HG02970 (cell line): Measurements from ENCODE around the gene XPNPEP1.

Experiments
- ATAC-seq: cut with Tn5 transposase; IDR thresholded peaks from one replicate; pipeline ENCODE4 v1.9.1; 2021; ENCODE audit warnings: mild to moderate bottlenecking, moderate library complexity, moderate number of reproducible peaks; ENCODE audit not compliant: unreplicated experiment, low FRiP score

XPNPEP1 gene

GRCh38 chr10:109952526-109952925 lies 29.2 kb upstream of the XPNPEP1 start:
- ATAC-seq = no peak

GRCh38 chr10:109947111-109947920 lies 24.0 kb upstream of the XPNPEP1 start:
- ATAC-seq = no peak

- no peak for ATAC-seq
These were observed 23.4 kb upstream of the XPNPEP1 start for GRCh38 chr10:109946680-109947079.

- ATAC-seq = no peak
These were observed 22.3 kb upstream of the XPNPEP1 start for GRCh38 chr10:109945473-109946177.

GRCh38 chr10:109944613-109945012 lies 21.3 kb upstream of the XPNPEP1 start:
- ATAC-seq = no peak

GRCh38 chr10:109941236-109941862 lies 18.0 kb upstream of the XPNPEP1 start:
- ATAC-seq = no peak

GRCh38 chr10:109940553-109940952 lies 17.2 kb upstream of the XPNPEP1 start:
- no peak for ATAC-seq

GRCh38 chr10:109940117-109940516 lies 16.8 kb upstream of the XPNPEP1 start:
- ATAC-seq = no peak

- ATAC-seq = no peak
These were observed 16.1 kb upstream of the XPNPEP1 start for GRCh38 chr10:109939315-109939961.

GRCh38 chr10:109937460-109938065 lies 14.3 kb upstream of the XPNPEP1 start:
- ATAC-seq = no peak

- no peak for ATAC-seq
These were observed 11.9 kb upstream of the XPNPEP1 start for GRCh38 chr10:109934958-109935793.

GRCh38 chr10:109933984-109934565 lies 10.8 kb upstream of the XPNPEP1 start:
- no peak for ATAC-seq

- ATAC-seq = no peak
These were observed 9.7 kb upstream of the XPNPEP1 start for GRCh38 chr10:109932968-109933367.

GRCh38 chr10:109932391-109932790 lies 9.1 kb upstream of the XPNPEP1 start:
- no peak for ATAC-seq

- ATAC-seq = no peak
These were observed 7.9 kb upstream of the XPNPEP1 start for GRCh38 chr10:109931163-109931562.

- no peak for ATAC-seq
These were observed 6.3 kb upstream of the XPNPEP1 start for GRCh38 chr10:109929501-109930219.

- ATAC-seq = no peak
These were observed 5.2 kb upstream of the XPNPEP1 start for GRCh38 chr10:109928475-109928891.

- no peak for ATAC-seq
These were observed 3.5 kb upstream of the XPNPEP1 start for GRCh38 chr10:109926825-109927224.
